ENCODE measurements around the gene KLK1.

Gene KLK1

DNA sequence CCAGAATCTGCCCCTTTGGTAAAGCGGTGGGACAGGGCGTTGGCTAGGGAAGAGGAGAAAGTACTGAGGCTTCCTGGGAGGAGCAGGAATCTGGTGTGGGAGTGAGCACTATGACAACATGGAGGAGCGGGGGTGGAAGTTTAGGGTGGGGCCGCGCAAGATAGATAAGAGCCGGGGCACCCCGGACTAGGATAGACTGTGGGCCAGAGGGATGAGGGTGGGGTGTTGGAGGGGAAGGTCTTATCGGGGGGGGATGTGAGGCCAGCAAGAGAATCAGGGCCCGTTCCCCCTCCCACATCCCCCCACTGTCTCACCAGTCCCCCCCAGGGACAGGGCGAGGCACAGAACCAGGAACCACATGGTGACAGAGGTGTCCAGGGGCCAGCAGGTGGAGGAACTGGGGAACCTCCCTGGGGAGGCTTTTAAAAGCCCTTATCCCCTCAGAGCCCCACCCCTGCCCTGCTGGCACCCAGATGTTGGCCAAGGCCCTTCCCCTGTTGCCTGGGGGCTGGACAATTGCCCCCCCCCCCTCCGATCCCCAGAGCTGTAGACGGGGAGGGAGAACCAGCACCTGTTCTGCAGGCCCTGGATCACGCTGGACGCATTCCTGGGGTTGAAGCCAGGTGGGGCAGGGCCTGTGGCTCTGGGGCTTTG lies at the start of gene KLK1:
KLK1 (minus strand) TSS at position 399 of the 654 bp plus-strand sequence; CDS start at position 360, 39 bp downstream.
- Histone ChIP-seq H3K4me2 (ENCODE audit: low read length) (no peak within 1 kb of the TSS), H3K9me3 (ENCODE audit: insufficient read depth, low read length) (no peaks in the 10 kb centered on the region), H3K27me3 (ENCODE audit: low read depth, low read length) (peaks cover 46% of the 10 kb centered on the region), H3K79me2 (ENCODE audit: low read length) (no peaks in the 10 kb centered on the region), H4K20me1 (ENCODE audit: insufficient read depth, low read length) (no peaks in the 10 kb centered on the region), H2AFZ (ENCODE audit: low read depth, low read length) (no peak within 1 kb of the TSS), H3K27ac (ENCODE audit: low read length) (no peak within 1 kb of the TSS), H3K9ac (ENCODE audit: low read length) (no peak within 1 kb of the TSS), H3K4me3 (ENCODE audit: low read length) (no peak within 1 kb of the TSS), H3K36me3 (replicated peaks; ENCODE audit: low read depth, low read length) (no peaks in the 10 kb centered on the region), H3K4me1 (ENCODE audit: low read length) (peaks cover 29% of the 10 kb centered on the region)
- TF ChIP-seq, protein P1, sequence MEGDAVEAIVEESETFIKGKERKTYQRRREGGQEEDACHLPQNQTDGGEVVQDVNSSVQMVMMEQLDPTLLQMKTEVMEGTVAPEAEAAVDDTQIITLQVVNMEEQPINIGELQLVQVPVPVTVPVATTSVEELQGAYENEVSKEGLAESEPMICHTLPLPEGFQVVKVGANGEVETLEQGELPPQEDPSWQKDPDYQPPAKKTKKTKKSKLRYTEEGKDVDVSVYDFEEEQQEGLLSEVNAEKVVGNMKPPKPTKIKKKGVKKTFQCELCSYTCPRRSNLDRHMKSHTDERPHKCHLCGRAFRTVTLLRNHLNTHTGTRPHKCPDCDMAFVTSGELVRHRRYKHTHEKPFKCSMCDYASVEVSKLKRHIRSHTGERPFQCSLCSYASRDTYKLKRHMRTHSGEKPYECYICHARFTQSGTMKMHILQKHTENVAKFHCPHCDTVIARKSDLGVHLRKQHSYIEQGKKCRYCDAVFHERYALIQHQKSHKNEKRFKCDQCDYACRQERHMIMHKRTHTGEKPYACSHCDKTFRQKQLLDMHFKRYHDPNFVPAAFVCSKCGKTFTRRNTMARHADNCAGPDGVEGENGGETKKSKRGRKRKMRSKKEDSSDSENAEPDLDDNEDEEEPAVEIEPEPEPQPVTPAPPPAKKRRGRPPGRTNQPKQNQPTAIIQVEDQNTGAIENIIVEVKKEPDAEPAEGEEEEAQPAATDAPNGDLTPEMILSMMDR (IDR thresholded peaks at IDR 0.05; ENCODE audit: low read depth, low read length) = no peak
- TF ChIP-seq EZH2phosphoT487 (IDR thresholded peaks at IDR 0.05; ENCODE audit: low read depth) = no peak

DNA sequence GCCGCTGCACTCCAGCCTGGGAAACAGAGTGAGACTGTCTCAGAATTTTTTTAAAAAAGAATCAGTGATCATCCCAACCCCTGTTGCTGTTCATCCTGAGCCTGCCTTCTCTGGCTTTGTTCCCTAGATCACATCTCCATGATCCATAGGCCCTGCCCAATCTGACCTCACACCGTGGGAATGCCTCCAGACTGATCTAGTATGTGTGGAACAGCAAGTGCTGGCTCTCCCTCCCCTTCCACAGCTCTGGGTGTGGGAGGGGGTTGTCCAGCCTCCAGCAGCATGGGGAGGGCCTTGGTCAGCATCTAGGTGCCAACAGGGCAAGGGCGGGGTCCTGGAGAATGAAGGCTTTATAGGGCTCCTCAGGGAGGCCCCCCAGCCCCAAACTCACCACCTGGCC lies 49.5 kb upstream of the KLK1 start, which contains the start of gene KLK2:
KLK2 (plus strand) TSS at position 384 of the 400 bp plus-strand sequence. CDS start 35 bp downstream, outside the sequence.
- no peak within 1 kb of the TSS for H3K27ac ChIP-seq (ENCODE audit: low read length)
- no peak within 1 kb of the TSS for H3K4me2 ChIP-seq (ENCODE audit: low read length)
- TF ChIP-seq, protein P1 (IDR thresholded peaks at IDR 0.05; ENCODE audit: low read depth, low read length) = no peak
- TF ChIP-seq EZH2phosphoT487 (IDR thresholded peaks at IDR 0.05; ENCODE audit: low read depth) = no peak
- no peaks in the 10 kb centered on the region for H3K36me3 ChIP-seq (replicated peaks; ENCODE audit: low read depth, low read length)
- H3K9me3 ChIP-seq (ENCODE audit: insufficient read depth, low read length) = no peaks in the 10 kb centered on the region
- H3K27me3 ChIP-seq (ENCODE audit: low read depth, low read length) = peaks cover 65% of the 10 kb centered on the region
- H2AFZ ChIP-seq (ENCODE audit: low read depth, low read length) = no peak within 1 kb of the TSS
- H3K9ac ChIP-seq (ENCODE audit: low read length) = no peak within 1 kb of the TSS
- H3K4me3 ChIP-seq (ENCODE audit: low read length) = no peak within 1 kb of the TSS
- H3K79me2 ChIP-seq (ENCODE audit: low read length) = no peaks in the 10 kb centered on the region
- H3K4me1 ChIP-seq (ENCODE audit: low read length) = peaks cover 15% of the 10 kb centered on the region
- H4K20me1 ChIP-seq (ENCODE audit: insufficient read depth, low read length) = no peaks in the 10 kb centered on the region

DNA sequence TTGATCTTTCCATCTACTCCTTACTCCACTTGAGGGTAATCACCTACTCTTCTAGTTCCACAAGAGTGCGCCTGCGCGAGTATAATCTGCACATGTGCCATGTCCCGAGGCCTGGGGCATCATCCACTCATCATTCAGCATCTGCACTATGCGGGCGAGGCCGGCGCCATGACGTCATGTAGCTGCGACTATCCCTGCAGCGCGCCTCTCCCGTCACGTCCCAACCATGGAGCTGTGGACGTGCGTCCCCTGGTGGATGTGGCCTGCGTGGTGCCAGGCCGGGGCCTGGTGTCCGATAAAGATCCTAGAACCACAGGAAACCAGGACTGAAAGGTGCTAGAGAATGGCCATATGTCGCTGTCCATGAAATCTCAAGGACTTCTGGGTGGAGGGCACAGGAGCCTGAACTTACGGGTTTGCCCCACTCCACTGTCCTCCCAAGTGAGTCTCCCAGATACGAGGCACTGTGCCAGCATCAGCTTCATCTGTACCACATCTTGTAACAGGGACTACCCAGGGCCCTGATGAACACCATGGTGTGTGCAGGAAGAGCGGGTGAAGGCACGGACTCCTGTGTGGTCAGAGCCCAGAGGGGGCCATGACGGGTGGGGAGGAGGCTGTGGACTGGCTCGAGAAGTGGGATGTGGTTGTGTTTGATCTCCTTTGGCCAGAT lies 47.0 kb upstream of the KLK1 start:
- no peak overlapping the region for H3K9ac ChIP-seq (ENCODE audit: low read length)
- no peaks in the 10 kb centered on the region for H3K9me3 ChIP-seq (ENCODE audit: insufficient read depth, low read length)
- H3K36me3 ChIP-seq (replicated peaks; ENCODE audit: low read depth, low read length) = no peaks in the 10 kb centered on the region
- no peak overlapping the region for H3K27ac ChIP-seq (ENCODE audit: low read length)
- H3K79me2 ChIP-seq (ENCODE audit: low read length) = no peaks in the 10 kb centered on the region
- H4K20me1 ChIP-seq (ENCODE audit: insufficient read depth, low read length) = no peaks in the 10 kb centered on the region
- H3K4me2 ChIP-seq (ENCODE audit: low read length) = no peak overlapping the region
- TF ChIP-seq EZH2phosphoT487 (IDR thresholded peaks at IDR 0.05; ENCODE audit: low read depth) = no peak
- TF ChIP-seq, protein P1 (IDR thresholded peaks at IDR 0.05; ENCODE audit: low read depth, low read length) = no peak
- H3K4me3 ChIP-seq (ENCODE audit: low read length) = no peak overlapping the region
- H2AFZ ChIP-seq (ENCODE audit: low read depth, low read length) = no peak overlapping the region
- H3K4me1 ChIP-seq (ENCODE audit: low read length) = no peaks in the 10 kb centered on the region
- peaks cover 90% of the 10 kb centered on the region for H3K27me3 ChIP-seq (ENCODE audit: low read depth, low read length)

DNA sequence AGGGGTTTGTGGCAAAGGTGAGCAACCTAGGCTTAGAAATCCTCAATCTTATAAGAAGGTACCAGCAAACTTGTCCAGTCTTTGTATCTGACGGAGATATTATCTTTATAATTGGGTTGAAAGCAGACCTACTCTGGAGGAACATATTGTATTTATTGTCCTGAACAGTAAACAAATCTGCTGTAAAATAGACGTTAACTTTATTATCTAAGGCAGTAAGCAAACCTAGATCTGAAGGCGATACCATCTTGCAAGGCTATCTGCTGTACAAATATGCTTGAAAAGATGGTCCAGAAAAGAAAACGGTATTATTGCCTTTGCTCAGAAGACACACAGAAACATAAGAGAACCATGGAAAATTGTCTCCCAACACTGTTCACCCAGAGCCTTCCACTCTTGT lies 45.9 kb upstream of the KLK1 start:
- Histone ChIP-seq H3K36me3 (replicated peaks; ENCODE audit: low read depth, low read length) (no peaks in the 10 kb centered on the region), H4K20me1 (ENCODE audit: insufficient read depth, low read length) (no peaks in the 10 kb centered on the region), H3K27me3 (ENCODE audit: low read depth, low read length) (peaks cover 90% of the 10 kb centered on the region), H3K4me1 (ENCODE audit: low read length) (no peaks in the 10 kb centered on the region), H2AFZ (ENCODE audit: low read depth, low read length) (no peak overlapping the region), H3K27ac (ENCODE audit: low read length) (no peak overlapping the region), H3K4me2 (ENCODE audit: low read length) (no peak overlapping the region), H3K9ac (ENCODE audit: low read length) (no peak overlapping the region), H3K9me3 (ENCODE audit: insufficient read depth, low read length) (no peaks in the 10 kb centered on the region), H3K4me3 (ENCODE audit: low read length) (no peak overlapping the region), H3K79me2 (ENCODE audit: low read length) (no peaks in the 10 kb centered on the region)
- TF ChIP-seq, protein P1 (IDR thresholded peaks at IDR 0.05; ENCODE audit: low read depth, low read length) = no peak
- TF ChIP-seq EZH2phosphoT487 (IDR thresholded peaks at IDR 0.05; ENCODE audit: low read depth) = no peak
